HG03571 (cell line): ENCODE data around the gene IL17F.
"Not testable (repeated sequence)": the region's sequence is repeated elsewhere in the genome, so short reads cannot be mapped to it uniquely, and the experiment has no call there.

ENCODE experiments used
- ATAC-seq: cut with Tn5 transposase; IDR thresholded peaks from one replicate; pipeline ENCODE4 v1.9.1; 2021; ENCODE audit not compliant: unreplicated experiment

The IL17F gene

DNA sequence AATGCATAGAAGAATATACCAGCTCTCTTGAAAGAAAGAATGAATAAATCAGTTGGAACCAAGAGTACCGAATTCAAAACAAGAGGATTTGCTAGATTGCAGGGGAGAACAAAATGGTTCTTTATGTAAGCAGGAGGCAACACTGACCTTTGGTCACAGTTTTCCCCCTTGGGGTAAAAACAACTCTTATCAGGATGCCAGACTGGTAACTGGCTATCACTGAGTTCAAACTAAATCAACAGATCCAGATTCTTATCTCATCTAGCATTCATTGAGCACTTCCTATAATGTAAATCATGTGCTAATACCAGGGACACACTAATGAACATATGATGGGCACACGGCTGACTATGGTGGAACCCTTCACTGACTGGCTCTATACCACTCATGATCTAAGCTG, 4.8 kb upstream of the IL17F start:
- ATAC-seq: no peak

DNA sequence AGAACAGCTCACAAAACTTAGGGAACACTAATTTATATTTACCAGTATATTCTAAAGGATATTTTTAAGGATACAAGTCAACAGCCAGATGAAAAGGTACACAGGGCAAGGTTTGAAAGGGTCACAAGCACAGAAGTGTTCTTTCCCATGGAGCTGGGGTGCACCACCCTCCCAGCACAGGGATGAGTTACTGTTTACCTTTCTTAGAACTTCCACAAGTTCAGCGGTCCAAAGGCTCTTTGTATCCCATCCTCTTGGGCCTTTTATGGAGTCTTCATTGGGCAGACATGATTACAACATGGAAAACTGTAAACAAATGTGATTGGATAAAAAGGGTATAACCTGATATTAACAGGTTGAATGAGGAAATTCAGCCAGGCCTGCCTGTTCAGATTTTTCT, 1.1 kb upstream of the IL17F start:
- no peak for ATAC-seq

DNA sequence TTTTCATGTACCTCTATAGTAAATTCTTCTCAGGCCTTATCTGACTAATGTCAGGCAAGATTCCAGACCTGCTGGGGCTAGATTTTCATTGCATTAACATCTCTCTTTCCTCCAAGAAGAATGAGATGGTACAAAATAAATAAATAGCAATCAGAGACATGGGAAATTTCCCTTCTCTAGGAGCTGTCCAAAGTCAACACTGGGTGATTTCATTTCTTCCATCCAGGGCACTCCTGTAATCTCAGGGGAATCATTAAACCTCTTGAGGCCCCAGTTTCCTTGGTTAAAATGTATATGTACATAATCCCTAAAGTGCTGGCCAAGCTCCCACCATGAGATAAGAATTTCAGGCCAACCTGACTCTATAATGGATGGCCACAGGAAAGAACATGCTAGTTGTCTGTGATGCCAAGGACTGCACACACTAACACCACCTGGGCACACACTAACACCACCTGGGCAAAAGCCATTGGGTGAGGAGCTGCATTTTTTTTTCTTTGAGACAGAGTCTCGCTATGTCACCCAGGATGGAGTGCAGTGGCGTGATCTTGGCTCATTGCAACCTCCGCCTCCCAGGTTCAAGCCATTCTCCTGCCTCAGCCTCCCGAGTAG, 912 bp downstream of the IL17F start:
- no peak for ATAC-seq

DNA sequence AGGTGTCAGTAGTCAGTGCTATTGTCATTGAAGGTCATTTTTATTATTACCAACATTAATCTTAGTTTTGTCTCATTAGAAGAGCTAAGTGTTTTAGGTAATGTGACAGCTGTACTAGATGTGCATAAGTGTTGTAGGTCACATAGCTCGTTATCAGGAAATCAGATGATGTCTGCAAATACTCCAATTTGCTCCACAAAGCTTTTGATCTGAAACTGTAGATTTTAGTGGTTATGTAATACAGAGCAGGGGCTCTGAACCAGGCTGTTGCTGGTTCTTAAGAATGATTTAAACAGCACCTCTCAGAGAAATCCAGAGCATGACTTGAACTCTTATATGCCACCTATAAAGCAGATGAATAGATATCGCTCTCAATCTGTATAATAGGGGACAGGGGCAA, 2.5 kb downstream of the IL17F start:
- no peak for ATAC-seq

DNA sequence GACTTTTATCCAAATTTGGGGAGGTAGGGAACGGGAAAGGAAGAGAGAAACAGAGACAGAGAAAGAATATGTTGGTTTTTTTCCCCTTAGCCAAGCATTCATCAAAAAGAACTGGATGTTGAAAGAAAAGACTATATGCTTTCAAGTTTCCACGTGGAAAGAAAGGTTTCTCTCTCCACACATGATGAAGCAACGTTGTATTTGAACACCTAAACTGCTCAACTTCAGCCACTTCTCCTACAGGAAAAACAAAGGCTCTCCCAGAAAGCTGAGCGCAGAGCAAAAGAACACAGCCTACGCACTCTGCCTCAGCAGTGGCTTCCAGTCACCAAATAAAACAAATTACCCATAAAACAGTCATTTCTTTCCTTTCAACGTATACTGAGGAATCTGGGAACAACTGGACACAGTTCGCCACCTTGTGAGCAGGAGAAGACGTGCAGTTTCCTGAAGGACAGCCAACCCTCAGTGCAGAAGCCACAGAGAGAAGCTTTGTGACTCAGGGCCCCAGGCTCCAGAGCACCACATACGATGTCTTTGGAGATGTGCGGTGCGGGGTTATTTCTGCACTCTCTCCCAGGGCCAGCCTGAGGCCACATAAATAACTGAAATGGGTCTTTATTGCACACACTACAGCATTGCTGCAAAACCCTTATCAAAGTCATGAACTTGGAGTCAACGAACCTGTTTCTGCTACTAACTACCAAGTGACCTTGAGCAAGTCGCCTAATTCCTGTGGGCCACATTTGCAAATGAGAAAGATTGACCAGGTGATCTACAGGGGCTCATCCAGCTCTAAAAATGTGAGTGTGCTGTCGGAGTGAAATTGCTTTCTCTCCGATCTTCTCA, 10.1 kb downstream of the IL17F start:
- ATAC-seq: no peak

DNA sequence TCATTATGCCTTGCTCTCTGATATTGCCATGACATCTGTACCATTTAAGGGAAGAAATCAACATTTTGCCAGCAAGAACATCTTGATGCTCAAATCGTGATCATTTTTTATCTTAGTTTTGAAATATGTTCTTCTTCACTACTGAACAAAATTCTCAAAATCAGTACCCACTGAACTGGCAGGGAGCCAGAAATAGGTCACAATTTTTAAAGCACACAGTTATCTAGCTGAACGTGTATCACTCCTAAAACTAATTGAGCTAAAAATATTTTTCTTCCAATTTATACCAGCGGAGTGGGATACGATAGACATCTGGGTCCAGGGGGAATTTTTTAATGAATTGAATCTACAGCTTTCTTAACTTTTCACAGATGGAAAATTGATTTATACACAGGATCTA, 11.3 kb downstream of the IL17F start:
- ATAC-seq: no peak

DNA sequence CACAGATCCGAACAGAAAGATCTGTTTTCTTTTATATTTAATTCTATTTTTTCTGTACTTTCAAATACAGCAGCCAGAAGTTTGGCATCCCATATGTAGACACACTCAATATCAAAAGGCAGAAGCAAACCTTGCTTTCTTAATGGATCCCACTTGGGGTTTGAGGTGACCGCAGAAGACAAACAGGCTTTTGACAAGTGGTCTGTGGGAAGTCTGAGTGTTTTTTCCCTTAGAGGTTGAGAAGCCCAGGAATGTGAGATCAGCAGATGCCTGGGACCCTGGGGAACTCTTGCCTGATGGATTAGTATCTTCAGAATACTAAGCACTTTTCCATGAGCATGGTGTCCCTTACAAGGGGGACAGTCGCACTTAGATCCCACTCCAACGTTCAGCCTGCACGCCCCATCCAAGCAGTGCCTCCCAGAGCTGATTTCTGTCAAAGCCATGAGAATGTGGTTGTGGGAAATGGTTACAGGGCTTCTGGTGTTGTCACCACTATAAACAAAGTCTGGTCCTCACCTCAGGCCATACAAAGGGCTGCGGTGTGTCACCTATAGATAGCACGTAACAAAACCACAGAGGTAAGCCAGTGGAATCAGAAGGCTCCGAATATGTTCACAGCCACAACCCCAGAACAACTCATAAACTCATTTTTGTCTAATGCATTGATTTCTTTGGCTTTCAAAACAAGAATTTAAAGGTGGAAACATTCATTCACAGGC, 12.7 kb downstream of the IL17F start:
- no peak for ATAC-seq

DNA sequence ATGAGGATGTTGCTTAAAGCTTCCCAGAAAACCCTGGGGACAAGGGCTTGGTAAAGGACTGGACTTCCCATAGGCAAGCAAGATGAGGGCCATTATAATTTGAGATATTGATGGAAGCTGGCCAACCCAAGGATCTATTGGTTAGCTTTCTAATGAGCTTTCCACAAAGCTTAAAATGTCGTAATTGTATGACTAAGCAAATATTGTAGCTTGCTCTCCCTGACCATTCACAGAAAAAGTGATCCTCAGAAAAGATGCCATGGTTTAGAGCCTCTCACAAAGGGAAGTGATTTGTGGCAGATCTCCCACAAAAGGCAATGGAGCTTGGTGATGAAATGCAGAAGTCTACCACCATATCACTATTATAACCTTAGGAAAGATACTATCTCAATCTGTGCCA, 13.6 kb downstream of the IL17F start:
- no peak for ATAC-seq

DNA sequence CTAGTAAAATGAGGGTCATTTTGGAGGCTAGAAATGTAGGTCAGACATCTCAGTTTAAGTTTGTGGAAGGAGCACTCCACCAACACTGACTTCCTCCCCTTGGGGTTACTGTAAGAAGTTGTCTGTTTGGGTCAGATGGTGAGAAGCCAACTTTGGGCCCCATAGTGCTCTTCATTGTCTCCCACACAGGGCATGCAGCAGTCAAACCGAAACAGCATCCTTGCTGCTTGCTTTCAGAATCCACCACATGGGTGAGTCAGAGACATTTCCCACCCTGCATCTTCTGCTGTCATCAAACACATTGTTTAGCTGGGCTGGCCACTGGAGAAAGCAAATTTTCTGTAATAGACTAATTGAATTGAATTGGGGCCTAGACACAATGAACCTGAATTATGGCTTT, 16.8 kb downstream of the IL17F start:
- peak; percentile 100 for ATAC-seq

DNA sequence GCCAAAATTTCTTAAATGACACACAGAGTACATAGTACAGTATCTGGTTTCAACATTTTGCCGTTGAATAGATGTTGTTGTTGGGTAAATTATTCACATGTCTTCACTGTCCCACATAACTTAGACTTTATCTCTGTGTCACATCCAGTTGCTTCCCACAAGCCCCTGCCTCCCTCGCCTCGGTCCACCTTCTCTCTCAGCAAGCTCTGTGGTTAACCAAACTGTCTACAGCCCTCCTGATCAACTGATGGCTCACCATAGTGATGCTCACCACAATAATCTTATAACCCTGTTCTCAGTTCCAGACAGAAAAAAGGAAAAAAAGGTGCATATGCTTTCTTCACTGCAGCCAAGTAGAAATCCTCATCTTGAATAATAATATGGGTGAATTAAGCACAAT, 23.0 kb downstream of the IL17F start:
- peak; percentile 79 for ATAC-seq

DNA sequence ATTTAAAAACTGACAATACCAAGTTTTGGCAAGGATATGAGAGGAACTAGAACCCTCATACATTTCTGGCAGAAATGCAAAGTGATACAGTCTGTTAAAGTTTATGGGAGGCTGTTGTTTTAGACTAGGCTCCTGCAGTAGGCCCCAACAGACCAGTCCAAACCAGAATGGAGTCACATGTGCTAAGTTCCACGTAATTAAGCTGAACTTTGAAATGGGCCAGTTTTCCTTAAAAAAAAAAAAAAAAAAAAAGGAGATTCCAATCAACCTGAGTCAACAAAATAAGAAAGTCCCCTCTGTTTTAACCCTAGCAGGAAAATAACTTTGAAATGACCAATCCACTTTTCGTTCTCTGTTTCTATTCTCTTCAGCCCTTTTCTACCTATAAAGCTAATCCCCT, 26.5 kb downstream of the IL17F start:
- no peak for ATAC-seq

DNA sequence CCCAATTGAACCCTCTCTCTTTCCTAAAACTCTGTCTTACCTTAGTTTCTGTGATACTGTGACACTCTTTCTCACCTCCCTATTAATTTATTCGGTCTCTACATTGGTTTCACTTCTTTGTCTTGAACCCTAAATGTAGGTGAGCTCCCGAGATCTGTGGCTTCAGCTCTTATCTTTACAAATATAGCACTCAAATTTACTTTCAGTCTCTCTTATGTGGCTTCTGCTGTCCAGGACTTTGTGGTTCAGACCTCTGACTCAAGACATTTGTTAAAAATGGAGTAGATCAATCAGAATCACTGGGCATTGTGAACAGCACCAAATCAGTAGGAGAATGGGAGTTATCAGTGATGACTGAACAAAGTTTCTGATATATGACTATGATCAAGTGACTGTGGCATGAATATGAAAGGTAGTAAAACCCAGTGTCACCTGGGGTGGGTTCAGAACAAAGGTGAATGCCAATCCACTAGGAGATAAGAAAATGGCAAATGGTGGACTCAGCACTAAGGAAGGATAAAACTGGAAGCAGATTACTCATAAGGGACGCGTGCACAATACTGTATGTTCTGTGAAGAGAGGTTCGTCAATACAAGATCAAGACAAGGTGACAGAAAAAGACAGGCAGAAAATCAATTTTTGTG, 27.2 kb downstream of the IL17F start:
- no peak for ATAC-seq

DNA sequence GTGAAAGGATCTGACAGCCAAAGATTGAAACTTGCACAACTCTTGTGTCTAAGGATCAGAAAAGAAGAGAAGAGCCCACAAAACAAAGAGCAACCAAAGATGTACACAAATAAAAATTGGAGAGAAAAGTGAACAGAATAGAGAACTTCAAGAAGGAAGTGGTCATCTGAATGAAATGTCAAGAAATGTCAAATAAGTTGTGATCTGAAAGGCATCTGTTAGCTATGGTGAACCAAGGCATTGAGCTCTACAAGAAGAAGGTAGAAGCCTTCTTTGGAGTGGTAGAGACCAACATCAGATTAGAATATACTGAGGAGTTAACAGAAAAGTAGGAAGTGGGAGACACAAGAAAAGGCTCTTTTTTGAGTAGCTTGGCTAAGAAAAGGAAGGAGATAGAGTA, 28.5 kb downstream of the IL17F start:
- ATAC-seq: no peak

DNA sequence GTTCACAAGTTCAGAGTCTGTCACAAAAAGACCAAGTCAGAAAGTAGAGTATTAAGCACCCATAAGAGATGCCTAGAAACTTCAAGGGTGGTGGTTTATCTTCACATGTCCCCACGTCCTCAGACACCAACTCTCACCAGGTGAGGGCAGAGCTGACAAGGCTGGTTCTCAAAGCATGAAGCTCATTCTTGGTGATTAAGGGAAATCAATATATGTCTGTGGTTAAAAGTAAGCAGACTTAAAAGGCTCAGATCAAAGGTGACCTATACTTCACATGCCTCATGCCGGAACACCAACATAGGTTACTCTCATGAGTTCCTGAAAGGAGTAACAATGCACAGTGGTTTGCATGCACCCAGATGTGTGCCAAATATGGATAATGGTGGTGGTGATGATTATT, 31.2 kb downstream of the IL17F start:
- no peak for ATAC-seq

DNA sequence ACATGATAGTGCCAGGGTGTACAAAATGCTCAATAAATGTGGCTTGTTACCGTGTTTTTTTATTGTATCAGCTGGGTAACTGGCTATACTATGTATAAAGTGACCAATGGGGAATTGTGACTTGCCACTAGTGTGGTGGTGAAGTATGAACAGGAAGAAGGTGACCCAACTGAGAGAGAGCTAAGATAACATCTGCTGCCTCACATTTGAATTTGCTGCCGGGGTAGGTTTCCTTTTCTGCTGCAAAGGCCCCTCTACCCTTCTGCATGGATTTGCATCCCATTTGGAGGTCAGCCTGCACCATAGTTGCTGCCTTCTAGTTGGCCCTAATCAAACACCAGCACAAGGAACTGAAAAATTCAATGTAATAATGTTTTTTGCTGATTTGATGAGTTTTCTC, 34.1 kb downstream of the IL17F start:
- ATAC-seq: peak; percentile 91

DNA sequence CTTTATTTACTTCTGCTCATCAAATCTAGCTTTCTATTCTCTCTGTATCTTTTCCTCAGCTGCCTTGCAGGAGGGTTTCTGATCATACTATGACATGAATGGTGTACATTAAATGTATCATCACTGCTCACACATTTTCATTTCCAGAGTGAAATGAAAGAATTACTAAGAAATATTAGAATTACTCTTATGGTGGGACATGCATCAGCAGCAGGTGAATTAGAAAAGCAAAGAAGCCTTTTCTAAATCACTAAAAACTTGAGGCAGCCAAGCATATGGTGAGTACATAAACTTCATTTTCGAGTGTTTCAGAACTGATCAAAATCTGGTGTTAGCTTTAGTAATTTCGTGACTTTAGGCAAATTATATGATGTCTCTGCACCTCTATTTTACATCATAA, 34.5 kb downstream of the IL17F start:
- ATAC-seq: peak; percentile 31

DNA sequence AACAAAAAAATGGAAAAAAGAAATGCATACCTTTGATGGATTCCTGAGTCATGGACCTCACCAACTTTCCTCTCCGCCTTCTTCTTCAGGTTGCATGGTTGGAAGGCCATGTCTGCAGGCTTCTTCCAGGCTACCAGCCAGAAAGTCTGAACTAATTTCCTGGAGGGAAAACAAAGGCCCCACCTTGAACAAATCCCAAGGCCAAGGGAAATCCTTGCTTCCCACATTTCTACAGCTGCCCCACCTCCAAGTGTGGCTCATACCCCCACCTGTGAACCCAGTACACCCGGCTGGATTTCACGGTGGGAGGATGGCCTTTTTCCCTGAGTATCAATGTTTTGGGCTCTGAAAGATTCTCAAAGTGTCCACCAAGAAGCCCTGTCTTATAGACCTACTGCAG, 35.7 kb downstream of the IL17F start:
- no peak for ATAC-seq

DNA sequence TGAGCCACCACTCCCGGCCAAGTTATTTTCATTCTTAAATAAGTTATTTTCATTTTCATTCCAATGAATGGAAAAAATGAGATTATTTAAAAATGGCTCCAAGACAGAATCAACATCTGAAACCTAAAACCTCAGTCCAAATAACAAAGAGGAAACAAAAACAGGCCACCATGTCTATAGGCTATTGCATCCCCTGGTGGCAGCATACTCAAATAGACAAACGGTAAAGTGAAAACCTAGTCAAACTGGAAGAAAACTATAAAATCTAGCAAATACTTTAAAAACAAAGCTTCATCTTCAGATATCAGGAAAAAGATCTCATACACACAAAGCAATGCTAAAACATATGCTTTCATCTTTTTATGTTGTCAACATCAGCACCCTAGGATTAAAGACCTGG, 37.2 kb downstream of the IL17F start:
- no peak for ATAC-seq

DNA sequence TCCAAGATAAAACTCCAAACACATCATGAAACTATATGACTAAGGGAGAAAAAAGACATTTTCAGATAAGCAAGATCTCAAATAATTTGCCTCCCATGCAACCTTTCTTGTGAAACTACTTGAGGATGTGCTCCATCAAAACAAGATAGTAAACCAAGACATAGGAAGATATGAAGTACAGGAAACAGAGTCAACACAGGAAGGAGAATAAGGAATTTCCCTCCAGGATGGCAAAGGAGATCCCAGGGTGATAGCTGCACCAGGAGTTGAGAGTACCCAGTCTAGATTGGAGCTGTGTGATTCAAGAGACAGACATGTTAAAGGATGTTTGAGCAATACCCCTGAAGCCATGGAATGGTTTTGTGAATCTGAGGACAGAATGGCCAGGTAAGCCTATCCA, 42.8 kb downstream of the IL17F start:
- no peak for ATAC-seq

DNA sequence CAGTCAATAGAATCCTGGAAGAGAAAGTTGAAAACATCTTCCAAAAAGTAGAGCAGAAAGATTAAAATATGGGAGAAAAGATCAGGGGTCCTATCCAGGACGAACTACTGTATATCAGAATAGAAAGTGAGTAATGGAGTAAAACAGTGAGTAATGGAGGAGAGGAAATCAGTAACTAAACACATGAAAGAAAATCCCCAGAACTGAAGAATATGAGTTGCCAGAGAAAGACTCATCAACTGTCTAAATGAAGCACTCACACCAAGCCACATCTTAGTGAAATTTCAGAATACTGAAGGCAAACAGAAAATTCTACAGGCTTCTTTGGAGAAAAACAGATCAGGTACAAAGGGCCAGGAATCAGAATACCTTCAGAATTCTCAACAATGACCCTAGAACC, 43.3 kb downstream of the IL17F start:
- no peak for ATAC-seq

DNA sequence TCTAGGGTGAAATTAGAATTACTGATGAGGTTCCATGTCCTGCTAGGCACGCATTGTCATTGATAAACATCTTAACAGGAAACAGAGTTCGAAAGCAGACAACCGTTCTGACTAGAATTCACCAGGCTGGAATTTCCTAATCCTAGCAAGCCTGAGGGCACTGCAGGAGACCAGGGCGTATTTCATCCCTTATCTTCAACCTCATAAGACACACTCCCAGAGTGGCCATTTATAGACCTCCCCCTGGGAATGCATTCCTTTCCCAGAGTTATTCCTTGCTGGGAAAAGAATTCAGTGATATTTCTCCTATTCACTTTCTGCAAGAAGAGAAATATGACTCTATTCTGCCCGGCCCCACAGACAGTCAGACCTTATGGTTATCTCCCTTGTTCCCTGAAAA, 44.2 kb downstream of the IL17F start:
- ATAC-seq: not testable (repeated sequence)

DNA sequence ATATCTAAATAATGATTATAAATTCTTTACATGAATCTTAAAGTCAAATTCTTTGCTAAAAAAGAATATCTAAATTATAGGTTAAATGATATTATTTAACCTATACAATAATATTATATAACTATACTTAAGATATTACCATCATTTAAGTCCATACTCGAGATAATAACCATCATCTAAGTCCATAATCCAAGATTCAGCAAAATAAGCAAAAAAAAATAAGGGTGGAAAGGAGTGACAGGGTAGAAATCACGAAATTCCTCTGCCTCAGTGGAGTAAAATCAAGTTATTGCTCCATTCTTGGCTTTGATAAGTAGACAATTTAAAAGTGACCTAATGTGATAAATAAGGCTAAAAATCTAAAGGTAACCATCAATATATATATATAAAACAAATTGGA, 48.4 kb downstream of the IL17F start:
- no peak for ATAC-seq
